Left lung (tissue), 10 donors: ENCODE data around the gene PTGR1. TPM values are rescaled to one million over a fixed set of nuclear protein-coding genes. Genes with fewer than 3 reads are reported as not detected.

Experiments used
- ATAC-seq: fragments of 200-7000 bp; cut with Tn5 transposase; one replicate; pipeline ENCODE4 v1.9.1; 2020; ENCODE audit warnings: moderate library complexity
- DNase-seq, 4 donors: peaks; one replicate each; pipeline ENCODE4 v3.0.0-alpha.2; 2013 to 2020
- H3K27ac ChIP-seq, 2 donors: fragments of 200-600 bp; sonication (generic) in 1 of 2; one replicate each; pipeline versions ENCODE4 v1.5.0 to v1.8.0; 2020 to 2021
- H3K27me3 ChIP-seq, 2 donors: fragments of 200-600 bp; sonication (generic) in 1 of 2; one replicate each; pipeline versions ENCODE4 v1.5.0 to v1.8.0; 2020 to 2021
- H3K36me3 ChIP-seq, 2 donors: fragments of 200-600 bp; sonication (generic) in 1 of 2; one replicate each; pipeline versions ENCODE4 v1.5.0 to v1.8.0; 2020 to 2021
- H3K4me1 ChIP-seq, 2 donors: fragments of 200-600 bp; one replicate each; pipeline ENCODE4 v1.8.0; 2021
- H3K4me3 ChIP-seq, 2 donors: fragments of 200-600 bp; sonication (generic) in 1 of 2; one replicate each; pipeline versions ENCODE4 v1.5.0 to v1.8.0; 2020 to 2021; ENCODE audit warnings: mild to moderate bottlenecking in 1 of 2
- H3K9me3 ChIP-seq, 2 donors: fragments of 200-600 bp; sonication (generic) in 1 of 2; one replicate each; pipeline versions ENCODE4 v1.5.0 to v1.8.0; 2020 to 2021
- intact Hi-C, 2 donors: fragments of 100-400 bp; cut with DNase I; formaldehyde crosslinking; loops; one replicate each; pipeline versions ENCODE4 v1.11.2 to v1.14.2; 2022
- polyA plus RNA-seq, 6 donors: library from polyadenylated mRNA; unstranded; fragments of 120-200 nt; gene quantifications; one replicate each; pipeline ENCODE4 v1.2.1, GENCODE V29; 2013; ENCODE audit not compliant: insufficient read length in 6 of 6
- total RNA-seq, 2 donors: library from RNA; stranded (reverse); fragmentation: NEBNext Ultra II Directional; extraction: Animal tissue kit (Norgen Biotek cat#: 25700); gene quantifications; one replicate each; pipeline ENCODE4 v1.2.1, GENCODE V29; 2021
- TF ChIP-seq, protein P1 (sequence below), 2 donors: fragments of 200-600 bp; sonication (generic) in 1 of 2; IDR thresholded peaks; one replicate each; pipeline versions ENCODE4 v1.5.0 to v1.8.0; 2021; ENCODE audit warnings: antibody characterized with exemption in 2 of 2
- donor health status: DM: no; HTN: yes; CAD: no.
- donor health status: DM: no; HTN: no; CAD: no.

PTGR1 gene
- total and polyA plus RNA-seq, 8 donors: 51.5 to 102 (median 76.9) TPM

DNA sequence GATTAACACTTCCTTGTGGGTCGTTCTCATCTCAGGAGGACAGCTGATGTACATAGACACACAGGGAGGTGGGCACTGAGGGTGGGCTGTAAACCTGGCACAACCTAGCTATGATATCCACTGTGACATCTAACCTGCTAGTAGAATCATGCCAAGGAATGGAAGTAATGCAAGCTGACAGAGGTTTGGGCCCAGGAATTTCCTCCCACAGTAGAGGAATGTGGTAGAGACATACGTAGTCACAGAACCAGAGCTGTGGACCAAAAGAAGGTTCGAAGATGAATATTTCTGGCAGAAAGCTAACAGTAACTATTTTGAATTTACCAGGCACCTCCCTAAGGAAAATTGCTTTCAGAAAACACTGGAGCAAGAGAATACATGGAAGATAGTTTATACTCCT lies 16.5 kb upstream of the PTGR1 start:
- Histone ChIP-seq H3K36me3 (no peaks in the 10 kb centered on the region), H3K27ac (no peak overlapping the region), H3K4me1 (no peaks in the 10 kb centered on the region), H3K9me3 (no peaks in the 10 kb centered on the region), H3K4me3 (no peak overlapping the region), H3K27me3 (peaks cover 0 to 14% of the 10 kb centered on the region in 2 donors)
- TF ChIP-seq, protein P1, sequence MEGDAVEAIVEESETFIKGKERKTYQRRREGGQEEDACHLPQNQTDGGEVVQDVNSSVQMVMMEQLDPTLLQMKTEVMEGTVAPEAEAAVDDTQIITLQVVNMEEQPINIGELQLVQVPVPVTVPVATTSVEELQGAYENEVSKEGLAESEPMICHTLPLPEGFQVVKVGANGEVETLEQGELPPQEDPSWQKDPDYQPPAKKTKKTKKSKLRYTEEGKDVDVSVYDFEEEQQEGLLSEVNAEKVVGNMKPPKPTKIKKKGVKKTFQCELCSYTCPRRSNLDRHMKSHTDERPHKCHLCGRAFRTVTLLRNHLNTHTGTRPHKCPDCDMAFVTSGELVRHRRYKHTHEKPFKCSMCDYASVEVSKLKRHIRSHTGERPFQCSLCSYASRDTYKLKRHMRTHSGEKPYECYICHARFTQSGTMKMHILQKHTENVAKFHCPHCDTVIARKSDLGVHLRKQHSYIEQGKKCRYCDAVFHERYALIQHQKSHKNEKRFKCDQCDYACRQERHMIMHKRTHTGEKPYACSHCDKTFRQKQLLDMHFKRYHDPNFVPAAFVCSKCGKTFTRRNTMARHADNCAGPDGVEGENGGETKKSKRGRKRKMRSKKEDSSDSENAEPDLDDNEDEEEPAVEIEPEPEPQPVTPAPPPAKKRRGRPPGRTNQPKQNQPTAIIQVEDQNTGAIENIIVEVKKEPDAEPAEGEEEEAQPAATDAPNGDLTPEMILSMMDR (IDR thresholded peaks at IDR 0.05): no peak
- intact Hi-C loops: no loop called here
- DNase-seq (no peak), ATAC-seq (no peak)

DNA sequence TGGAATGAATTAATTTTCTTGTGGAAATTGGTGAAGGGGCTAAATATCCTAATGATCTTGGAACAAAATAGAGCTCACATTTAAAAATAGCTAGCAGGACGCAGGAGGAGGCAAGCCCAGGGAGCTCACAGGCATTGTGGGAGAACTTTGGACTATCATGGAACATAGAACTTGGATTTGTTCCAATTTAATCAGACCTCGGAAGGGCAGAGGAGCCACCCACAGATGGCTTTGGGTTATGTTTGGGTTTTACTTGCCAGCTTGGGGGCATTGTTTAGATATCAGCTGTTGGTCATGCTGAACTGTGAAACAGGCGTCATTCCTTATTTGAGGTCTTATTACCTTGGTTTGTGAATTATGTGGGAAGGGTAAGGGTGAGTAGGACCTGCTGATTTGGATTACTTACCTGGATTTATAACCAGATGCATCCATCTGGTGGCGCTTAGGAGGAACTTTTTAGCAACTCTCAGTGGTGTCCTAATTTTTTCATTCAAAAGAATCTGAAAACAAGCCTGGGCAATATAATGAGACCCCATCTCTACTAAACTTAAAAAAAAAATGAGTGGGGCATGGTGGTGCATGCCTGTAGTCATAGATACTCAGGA lies 14.1 kb upstream of the PTGR1 start:
- TF ChIP-seq, protein P1 (IDR thresholded peaks at IDR 0.05): no peak
- ATAC-seq (no peak), DNase-seq (no peak)
- intact Hi-C loops: no loop called here
- peaks cover 0 to 14% of the 10 kb centered on the region in 2 donors for H3K27me3 ChIP-seq
- H3K27ac ChIP-seq: no peak overlapping the region
- no peak overlapping the region for H3K4me3 ChIP-seq
- H3K9me3 ChIP-seq: no peaks in the 10 kb centered on the region
- no peaks in the 10 kb centered on the region for H3K36me3 ChIP-seq
- no peaks in the 10 kb centered on the region for H3K4me1 ChIP-seq

DNA sequence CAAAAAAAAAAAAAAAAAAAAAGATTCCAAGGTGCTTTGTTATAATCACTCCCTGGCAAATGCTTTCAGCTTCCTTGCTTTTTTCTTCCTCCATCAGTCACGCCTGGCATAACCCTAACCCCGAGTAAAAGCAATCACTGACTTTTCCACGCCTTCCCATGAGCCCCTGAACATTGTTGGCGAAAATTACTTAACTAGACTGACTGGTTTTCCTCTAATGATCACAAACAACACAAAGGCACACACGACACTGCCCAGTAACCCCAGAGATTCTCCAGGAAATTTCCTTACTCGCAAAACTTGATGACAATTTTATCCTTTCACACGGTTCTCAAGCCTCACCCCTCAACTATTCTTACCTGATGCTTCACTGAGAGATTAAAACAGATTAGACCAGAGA lies 11.4 kb upstream of the PTGR1 start:
- Histone ChIP-seq H3K27ac (no peak overlapping the region), H3K4me3 (no peak overlapping the region), H3K4me1 (no peaks in the 10 kb centered on the region), H3K36me3 (no peaks in the 10 kb centered on the region), H3K9me3 (no peaks in the 10 kb centered on the region), H3K27me3 (peaks cover 0 to 20% of the 10 kb centered on the region in 2 donors)
- DNase-seq (no peak), ATAC-seq (no peak)
- intact Hi-C loops: no loop called here
- TF ChIP-seq, protein P1 (IDR thresholded peaks at IDR 0.05): no peak

DNA sequence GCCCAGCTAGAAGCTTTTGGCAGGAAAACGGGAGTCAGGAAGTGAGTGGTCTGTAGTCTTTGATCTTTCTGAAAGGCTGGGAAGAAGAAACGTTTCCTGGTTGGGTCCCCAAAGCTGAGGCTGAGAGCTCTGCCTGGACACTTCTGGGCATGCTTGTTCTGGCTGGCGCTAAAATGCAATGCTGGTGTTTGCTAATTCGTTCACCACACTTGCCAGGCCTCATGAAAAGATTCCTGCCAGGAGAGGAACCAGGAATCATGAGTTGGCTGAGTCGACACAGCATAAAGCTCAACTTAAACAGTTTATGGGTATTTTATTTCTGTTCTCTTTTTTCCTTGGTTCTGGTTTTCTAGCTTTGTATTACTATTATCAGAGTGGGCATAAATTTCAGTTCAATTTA lies 10.7 kb upstream of the PTGR1 start:
- ATAC-seq: no peak
- no peak overlapping the region for H3K27ac ChIP-seq
- H3K4me1 ChIP-seq: no peaks in the 10 kb centered on the region
- no peak overlapping the region for H3K4me3 ChIP-seq
- no peaks in the 10 kb centered on the region for H3K9me3 ChIP-seq
- no peaks in the 10 kb centered on the region for H3K36me3 ChIP-seq
- DNase-seq: no peak
- TF ChIP-seq, protein P1 (IDR thresholded peaks at IDR 0.05): no peak
- intact Hi-C loops: no loop called here
- peaks cover 0 to 15% of the 10 kb centered on the region in 2 donors for H3K27me3 ChIP-seq

DNA sequence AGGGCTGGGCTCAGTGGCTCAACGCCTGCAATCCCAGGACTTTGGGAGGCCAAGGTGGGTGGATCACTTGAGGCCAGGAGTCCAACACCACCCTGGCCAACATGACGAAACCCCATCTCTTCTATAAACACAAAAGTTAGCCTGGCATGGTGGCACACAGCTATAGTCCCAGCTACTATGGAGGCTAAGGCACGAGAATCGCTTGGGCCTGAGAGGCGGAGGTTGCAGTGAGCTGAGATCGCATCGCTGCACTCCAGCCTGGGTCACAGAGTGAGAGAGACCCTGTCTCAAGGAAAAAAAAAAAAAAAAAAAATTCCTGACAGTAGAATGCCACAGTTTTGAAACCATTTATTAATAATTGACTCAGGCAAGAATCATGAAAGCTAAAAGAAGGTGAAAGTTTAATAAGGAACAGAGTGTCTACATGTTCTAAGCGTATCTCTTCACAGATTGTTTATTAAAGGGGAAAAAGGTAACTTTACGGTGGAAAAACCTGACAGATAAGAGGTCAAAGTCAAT lies 5.7 kb upstream of the PTGR1 start:
- Histone ChIP-seq H3K27me3 (peaks cover 0 to 7% of the 10 kb centered on the region in 2 donors), H3K4me3 (no peak overlapping the region), H3K36me3 (no peaks in the 10 kb centered on the region), H3K4me1 (peaks cover 0 to 5% of the 10 kb centered on the region in 2 donors), H3K27ac (no peak overlapping the region), H3K9me3 (no peaks in the 10 kb centered on the region)
- TF ChIP-seq, protein P1 (IDR thresholded peaks at IDR 0.05): no peak
- ATAC-seq: no peak
- no peak for DNase-seq
- intact Hi-C loops: no loop called here
